Esophagus squamous epithelium (tissue), 5 donors: ENCODE data around the gene EVA1A. TPM values are rescaled to one million over a fixed set of nuclear protein-coding genes. Genes with fewer than 3 reads are reported as not detected.
A peak's percentile ranks its signal among the peaks of the same experiment; 100 is the strongest.

Experiments used
- DNase-seq: peaks from one replicate; lab custom pipeline; 2025; lab: John Stamatoyannopoulos, UW
- H3K27ac ChIP-seq, 4 donors: fragments of 200-600 bp; sonication (generic); one replicate each; pipeline ENCODE4 v1.5.1; 2016 to 2019; ENCODE audit warnings: mild to moderate bottlenecking in 1 of 4
- H3K27me3 ChIP-seq, 4 donors: fragments of 200-600 bp; sonication (generic); 1 replicate in 3 of 4; 2 replicates in 1 of 4; pipeline versions ENCODE4 v1.5.1 to v1.6.0; 2017 to 2021; ENCODE audit warnings: antibody characterized with exemption in 1 of 4
- H3K36me3 ChIP-seq, 3 donors: fragments of 200-600 bp; sonication (generic); one replicate each; pipeline ENCODE4 v1.5.1; 2016 to 2019
- H3K4me1 ChIP-seq, 3 donors: fragments of 200-600 bp; sonication (generic); one replicate each; pipeline ENCODE4 v1.5.1; 2017 to 2019
- H3K4me3 ChIP-seq, 4 donors: fragments of 200-600 bp; sonication (generic); 1 replicate in 3 of 4; 2 replicates in 1 of 4; pipeline ENCODE4 v1.5.1; 2016 to 2019; ENCODE audit warnings: mild to moderate bottlenecking in 2 of 4, moderate library complexity in 1 of 4
- H3K9me3 ChIP-seq, 3 donors: fragments of 200-600 bp; sonication (generic); one replicate each; pipeline ENCODE4 v1.5.1; 2016 to 2019
- POLR2A ChIP-seq, 4 donors: fragments of 450-650 bp; IDR thresholded peaks; one replicate each; pipeline ENCODE4 v1.6.1; 2017; ENCODE audit warnings: antibody characterized with exemption in 4 of 4, mild to moderate bottlenecking in 4 of 4, moderate library complexity in 3 of 4
- WGBS, 2 donors: methylation state at CpG; one replicate each; pipeline ENCODE4 v1.1.5; 2018; 5-methylcytosine and 5-hydroxymethylcytosine counted together
- intact Hi-C: fragments of 100-400 bp; cut with DNase I; formaldehyde crosslinking; loops from one replicate; pipeline ENCODE4 v1.15.0; 2022
- total RNA-seq, 4 donors: library from RNA; depleted of rRNA; stranded (reverse); fragments of >200 nt; gene quantifications; one replicate each; pipeline ENCODE4 v1.1.0, GENCODE V29; 2016
- TF ChIP-seq, protein P1 (sequence below), 6 experiments: fragments of 450-650 bp in 4 of 6; fragments of 200-600 bp in 2 of 6; sonication (generic) in 2 of 6; IDR thresholded peaks; one replicate each; pipeline ENCODE4 v1.5.1; 2016 to 2019; ENCODE audit warnings: antibody characterized with exemption in 6 of 6, mild to moderate bottlenecking in 4 of 6, moderate library complexity in 4 of 6
- donor health status: DM: yes; HTN: yes; CAD: no.

The EVA1A gene
- total RNA-seq, 4 donors from 2014 or later, result 0.26 to 9.4 (median 2.3) TPM; not detected in 1

DNA sequence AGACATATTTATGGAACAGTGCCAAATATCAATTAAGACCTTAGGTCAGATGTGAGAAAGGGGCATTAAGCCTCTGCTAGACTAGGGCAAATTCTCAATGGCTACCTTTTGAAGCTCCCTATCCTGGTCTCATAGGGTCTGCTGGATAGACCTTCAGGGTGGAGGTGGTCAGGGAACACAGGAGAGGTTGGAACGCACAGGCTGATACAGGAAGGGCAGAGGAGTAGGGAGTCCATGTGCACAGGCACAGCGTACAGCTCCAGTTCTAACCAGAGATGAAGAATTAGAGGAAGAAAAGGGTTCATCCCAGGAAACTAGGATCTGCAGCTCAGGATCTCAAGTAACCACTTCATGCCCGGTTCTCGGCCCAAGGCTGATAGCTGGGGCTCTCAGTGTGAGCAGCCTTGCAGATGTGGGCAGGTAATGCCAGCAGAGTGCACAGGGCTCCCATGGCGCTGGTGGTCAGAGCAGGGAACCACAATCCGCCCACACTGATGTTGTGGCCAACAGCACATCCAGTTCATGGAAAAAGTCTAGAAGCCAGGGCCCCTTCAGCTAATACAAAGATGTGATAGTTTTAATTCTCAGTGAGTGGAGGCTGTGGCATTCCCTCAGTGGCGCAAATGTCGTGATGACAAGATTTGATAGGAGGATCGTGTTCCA lies 3.4 kb upstream of the EVA1A start:
- intact Hi-C loops, result no loop called here
- TF ChIP-seq POLR2A (IDR thresholded peaks at IDR 0.05), result no peak
- H3K9me3 ChIP-seq, result no peaks in the 10 kb centered on the region
- no peak overlapping the region for H3K27ac ChIP-seq
- no peak overlapping the region for H3K4me3 ChIP-seq
- peaks cover 6 to 19% (median 7%) of the 10 kb centered on the region in 3 donors for H3K4me1 ChIP-seq
- H3K27me3 ChIP-seq, result peaks cover 0 to 58% (median 0%) of the 10 kb centered on the region in 4 donors
- no peak for DNase-seq
- no peaks in the 10 kb centered on the region for H3K36me3 ChIP-seq
- WGBS, 2 donors, result 86 to 90% methylated on average over 7 to 8 of the region's 9 CpGs

DNA sequence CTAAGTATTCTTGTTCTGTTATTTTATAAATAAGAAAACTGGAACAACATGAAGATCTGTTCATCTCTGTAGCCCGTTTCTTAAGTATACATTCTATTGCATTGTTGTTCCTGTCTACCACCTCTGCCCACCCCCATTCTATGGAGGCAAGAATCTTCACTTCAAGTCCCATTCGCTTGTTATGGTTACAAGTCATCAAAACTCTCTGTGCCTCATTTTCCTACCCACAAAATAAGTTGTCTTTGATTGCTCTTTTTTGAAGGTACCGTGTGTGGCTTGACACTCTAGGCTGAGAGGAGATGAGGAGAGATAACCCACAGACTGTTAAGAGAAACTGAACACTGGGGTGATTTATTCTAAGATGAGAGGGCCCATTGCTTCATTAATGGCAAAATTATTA lies 2.9 kb upstream of the EVA1A start:
- no peak for TF ChIP-seq POLR2A (IDR thresholded peaks at IDR 0.05)
- TF ChIP-seq, protein P1, sequence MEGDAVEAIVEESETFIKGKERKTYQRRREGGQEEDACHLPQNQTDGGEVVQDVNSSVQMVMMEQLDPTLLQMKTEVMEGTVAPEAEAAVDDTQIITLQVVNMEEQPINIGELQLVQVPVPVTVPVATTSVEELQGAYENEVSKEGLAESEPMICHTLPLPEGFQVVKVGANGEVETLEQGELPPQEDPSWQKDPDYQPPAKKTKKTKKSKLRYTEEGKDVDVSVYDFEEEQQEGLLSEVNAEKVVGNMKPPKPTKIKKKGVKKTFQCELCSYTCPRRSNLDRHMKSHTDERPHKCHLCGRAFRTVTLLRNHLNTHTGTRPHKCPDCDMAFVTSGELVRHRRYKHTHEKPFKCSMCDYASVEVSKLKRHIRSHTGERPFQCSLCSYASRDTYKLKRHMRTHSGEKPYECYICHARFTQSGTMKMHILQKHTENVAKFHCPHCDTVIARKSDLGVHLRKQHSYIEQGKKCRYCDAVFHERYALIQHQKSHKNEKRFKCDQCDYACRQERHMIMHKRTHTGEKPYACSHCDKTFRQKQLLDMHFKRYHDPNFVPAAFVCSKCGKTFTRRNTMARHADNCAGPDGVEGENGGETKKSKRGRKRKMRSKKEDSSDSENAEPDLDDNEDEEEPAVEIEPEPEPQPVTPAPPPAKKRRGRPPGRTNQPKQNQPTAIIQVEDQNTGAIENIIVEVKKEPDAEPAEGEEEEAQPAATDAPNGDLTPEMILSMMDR (IDR thresholded peaks at IDR 0.05), result no peak
- Histone ChIP-seq H3K27ac (no peak overlapping the region), H3K36me3 (no peaks in the 10 kb centered on the region), H3K27me3 (peaks cover 0 to 63% (median 0%) of the 10 kb centered on the region in 4 donors), H3K4me3 (no peak overlapping the region), H3K9me3 (no peaks in the 10 kb centered on the region), H3K4me1 (peaks cover 6 to 19% (median 7%) of the 10 kb centered on the region in 3 donors)
- no peak for DNase-seq
- intact Hi-C loops, result no loop called here
- 72 to 86% methylated on average over 3 of the region's 3 CpGs for whole genome bisulfite sequencing, 2 donors

DNA sequence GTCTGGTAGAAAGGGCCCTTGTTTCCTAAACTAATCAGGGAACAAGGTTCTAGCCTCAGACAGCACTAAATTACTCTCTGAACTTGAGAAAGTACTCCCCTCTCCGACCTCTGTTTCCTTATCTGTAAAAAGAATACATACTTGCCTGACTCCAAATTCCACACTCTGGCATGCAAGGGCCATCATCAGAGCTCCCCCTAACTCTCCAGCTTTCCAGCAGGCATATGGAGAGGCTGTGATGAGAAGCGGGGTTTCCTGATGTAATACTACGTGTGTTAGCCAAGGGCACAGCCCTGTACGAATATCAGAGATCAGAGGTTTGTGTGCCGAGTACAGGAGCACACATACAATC lies 1.8 kb upstream of the EVA1A start:
- intact Hi-C loops, result no loop called here
- H3K4me1 ChIP-seq, result peaks cover 6 to 19% (median 7%) of the 10 kb centered on the region in 3 donors
- no peaks in the 10 kb centered on the region for H3K9me3 ChIP-seq
- TF ChIP-seq, protein P1 (IDR thresholded peaks at IDR 0.05), result no peak
- no peak for TF ChIP-seq POLR2A (IDR thresholded peaks at IDR 0.05)
- 85 to 93% methylated on average over 5 of the region's 5 CpGs for WGBS, 2 donors
- H3K4me3 ChIP-seq, result no peak overlapping the region
- H3K27ac ChIP-seq, result no peak overlapping the region
- peaks cover 0 to 72% (median 0%) of the 10 kb centered on the region in 4 donors for H3K27me3 ChIP-seq
- no peaks in the 10 kb centered on the region for H3K36me3 ChIP-seq
- DNase-seq, result no peak

DNA sequence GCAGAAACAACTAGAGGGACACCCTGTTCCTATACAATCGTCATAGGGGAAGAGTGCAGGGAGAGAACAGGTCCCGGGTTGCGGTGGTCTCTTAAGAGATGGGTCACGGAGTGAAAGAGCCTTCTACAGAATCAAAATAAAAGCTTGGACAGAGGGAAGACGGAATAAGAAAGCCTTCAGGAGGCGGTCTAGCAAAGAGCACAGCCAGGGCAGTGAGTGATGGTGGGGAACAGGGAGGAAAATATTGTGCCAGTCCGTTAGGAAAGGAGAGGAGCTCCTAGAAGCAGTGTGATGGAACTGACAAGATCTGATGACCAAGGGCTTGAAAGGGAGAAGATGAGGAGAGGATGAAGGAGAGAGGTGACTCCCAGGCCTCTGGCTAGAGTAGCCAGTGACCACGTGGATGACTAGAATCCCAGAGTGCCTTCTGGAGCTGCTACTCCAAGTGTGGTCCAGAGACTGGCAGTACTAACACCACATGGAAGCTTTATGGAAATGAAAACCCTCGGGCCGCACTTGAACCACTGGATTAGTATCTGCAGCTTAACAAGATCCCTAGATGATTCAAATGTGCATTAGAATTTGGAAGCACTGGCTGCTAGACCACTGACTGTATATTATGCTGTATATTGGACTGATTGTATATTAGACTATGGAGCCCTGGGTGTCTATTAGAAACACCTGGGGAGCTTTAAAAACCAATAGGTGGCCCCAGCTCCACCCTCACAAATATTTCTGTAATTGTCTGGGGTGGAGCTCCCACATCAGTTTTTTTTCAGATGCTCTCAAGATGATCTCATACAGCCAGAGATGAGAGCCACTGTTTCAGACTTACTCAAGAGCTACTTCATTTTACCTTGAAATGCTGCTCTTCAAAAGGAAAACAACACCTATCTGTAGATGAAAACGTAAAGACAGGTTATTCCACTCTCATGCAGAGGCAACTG lies 1.1 kb upstream of the EVA1A start:
- peaks cover 0 to 78% (median 0%) of the 10 kb centered on the region in 4 donors for H3K27me3 ChIP-seq
- 77% methylated on average over 11 of the region's 11 CpGs for WGBS, 2 donors
- TF ChIP-seq POLR2A (IDR thresholded peaks at IDR 0.05), result no peak
- TF ChIP-seq, protein P1 (IDR thresholded peaks at IDR 0.05), result no peak
- H3K27ac ChIP-seq, result no peak overlapping the region
- intact Hi-C loops, result no loop called here
- H3K4me1 ChIP-seq, result peaks cover 6 to 19% (median 7%) of the 10 kb centered on the region in 3 donors
- no peak overlapping the region for H3K4me3 ChIP-seq
- H3K36me3 ChIP-seq, result no peaks in the 10 kb centered on the region
- no peaks in the 10 kb centered on the region for H3K9me3 ChIP-seq
- no peak for DNase-seq

DNA sequence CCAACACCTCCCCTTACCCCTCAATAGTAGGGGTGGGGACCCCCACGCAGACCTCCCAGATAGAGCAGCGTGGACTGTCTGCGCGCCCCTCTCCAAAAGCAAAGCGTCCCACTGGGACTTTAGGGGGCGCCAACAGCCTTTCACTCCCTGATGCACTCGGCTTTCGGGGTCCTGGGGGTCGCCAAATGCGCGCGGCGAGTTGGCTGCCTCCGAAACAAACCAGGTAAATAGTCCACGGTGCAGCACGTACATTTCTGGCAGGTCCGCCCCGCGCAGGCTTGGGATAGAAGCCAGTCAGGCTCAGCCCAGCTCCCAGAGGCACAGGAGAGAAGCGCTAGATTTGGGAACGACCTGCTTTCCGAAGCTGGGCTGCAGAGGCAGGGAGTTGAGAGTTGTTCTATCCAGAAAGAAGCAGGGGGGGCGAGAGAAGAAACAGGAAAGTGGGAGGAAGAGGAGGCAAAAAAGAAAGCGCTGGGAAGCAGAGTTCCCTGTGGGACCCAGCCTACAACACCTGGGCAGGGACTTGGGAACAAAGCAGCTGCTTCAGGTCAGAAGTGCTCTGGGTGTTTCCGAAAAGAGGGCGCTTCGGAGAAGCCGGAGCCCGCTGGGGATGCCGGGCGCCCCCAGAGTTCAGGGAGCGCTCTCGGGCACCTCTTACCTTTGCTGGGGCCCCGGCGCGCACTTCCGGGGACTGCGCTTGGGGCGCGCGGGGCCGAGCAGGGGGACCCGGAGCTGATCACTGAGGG lies 544 bp downstream of the EVA1A start:
- intact Hi-C loops, result no loop called here
- peak overlapping the region in 2 of 4 donors; percentile 44 to 61 for H3K27ac ChIP-seq
- TF ChIP-seq, protein P1 (IDR thresholded peaks at IDR 0.05), result no peak
- TF ChIP-seq POLR2A (IDR thresholded peaks at IDR 0.05), result no peak
- WGBS, 2 donors, result 0 to 11% methylated on average over 12 to 17 of the region's 43 CpGs
- no peaks in the 10 kb centered on the region for H3K9me3 ChIP-seq
- H3K27me3 ChIP-seq, result peaks cover 0 to 79% (median 0%) of the 10 kb centered on the region in 4 donors
- no peaks in the 10 kb centered on the region for H3K36me3 ChIP-seq
- peaks cover 6 to 19% (median 7%) of the 10 kb centered on the region in 3 donors for H3K4me1 ChIP-seq
- DNase-seq, result no peak
- H3K4me3 ChIP-seq, result peak overlapping the region; percentile 38 to 68 (median 52)
